ENCODE data around the gene BCAS1.

Gene BCAS1

DNA sequence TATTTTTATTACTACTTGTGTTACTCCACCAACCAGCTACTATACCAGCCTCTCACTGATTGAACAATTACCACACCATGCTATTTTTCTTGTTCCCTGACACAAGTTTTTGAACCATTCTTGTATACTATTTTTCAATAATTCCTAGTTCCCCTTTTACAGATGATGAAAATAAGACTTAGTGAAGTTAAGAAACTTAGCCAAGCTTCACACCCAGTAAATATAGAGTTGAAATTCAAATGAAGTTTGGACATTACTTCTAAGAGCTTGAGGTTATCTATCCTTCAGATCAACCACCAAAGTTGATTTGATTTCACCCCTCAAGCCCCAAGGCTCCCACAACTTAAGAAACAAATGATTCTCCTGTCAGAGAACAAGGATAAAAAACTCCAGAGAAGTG is 13.1 kb upstream of the BCAS1 start:
- H3K4me3 ChIP-seq (ENCODE audit: low read depth, low read length), result no peak overlapping the region
- DNase-seq (ENCODE audit: low read depth), result no peak

DNA sequence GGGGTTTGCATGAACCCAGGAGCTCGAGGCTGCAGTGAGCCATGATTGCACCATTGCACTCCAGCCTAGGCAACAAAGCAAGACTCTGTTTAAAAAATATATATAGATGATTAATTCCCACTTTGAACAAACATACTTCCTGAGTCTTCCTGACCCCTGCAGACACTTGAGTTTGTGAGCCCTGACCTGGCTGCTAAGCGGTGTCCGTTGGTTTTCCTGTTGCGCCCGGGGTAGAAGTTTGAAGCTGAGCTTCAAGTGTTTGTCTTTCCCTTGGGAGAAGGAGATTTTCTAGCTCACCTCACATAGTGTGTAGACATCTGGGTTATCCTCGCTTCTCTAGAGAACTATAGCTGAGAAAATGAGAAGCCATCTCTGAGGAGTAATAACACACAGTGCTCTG is 11.7 kb upstream of the BCAS1 start:
- DNase-seq (ENCODE audit: low read depth), result no peak
- H3K4me3 ChIP-seq (ENCODE audit: low read depth, low read length), result no peak overlapping the region

- no peak for DNase-seq (ENCODE audit: low read depth)
- no peak overlapping the region for H3K4me3 ChIP-seq (ENCODE audit: low read depth, low read length)
These were observed 9.3 kb upstream of the BCAS1 start for GRCh38 chr20:54079652-54080051.

DNA sequence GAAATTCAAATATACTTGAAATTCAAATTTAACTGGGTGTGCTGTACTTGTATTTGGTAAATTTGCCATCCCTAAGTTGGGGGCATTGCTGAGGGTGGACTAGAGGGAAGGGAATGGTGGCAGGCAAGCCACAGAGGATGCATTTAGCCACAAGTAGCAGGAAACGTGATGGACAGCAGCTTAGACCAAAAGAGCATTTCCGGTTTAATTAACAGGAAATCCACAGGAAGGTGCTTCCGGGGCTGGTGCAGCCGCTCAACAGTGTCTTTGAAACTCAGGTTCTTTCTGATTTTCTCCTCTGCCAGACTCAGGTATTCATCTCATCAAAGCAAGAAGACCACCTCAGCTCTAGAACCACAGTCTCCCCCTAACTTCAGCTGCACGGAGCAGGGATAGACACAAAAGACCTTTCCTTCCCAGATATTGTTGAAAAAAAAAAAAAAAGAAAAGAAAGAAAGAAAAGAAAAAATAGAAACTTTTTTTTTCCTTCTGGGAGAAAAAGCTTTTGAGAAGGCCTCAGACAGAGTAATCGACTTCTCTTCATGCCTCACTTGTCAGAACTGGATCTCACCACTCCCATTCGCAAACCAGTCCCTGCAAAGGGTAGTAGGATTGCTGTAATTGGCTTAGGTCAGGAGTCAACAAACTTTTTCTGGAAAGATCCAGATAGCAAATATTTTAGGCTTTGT is 8.0 kb upstream of the BCAS1 start:
- H3K4me3 ChIP-seq (ENCODE audit: low read depth, low read length), result no peak overlapping the region
- no peak for DNase-seq (ENCODE audit: low read depth)

DNA sequence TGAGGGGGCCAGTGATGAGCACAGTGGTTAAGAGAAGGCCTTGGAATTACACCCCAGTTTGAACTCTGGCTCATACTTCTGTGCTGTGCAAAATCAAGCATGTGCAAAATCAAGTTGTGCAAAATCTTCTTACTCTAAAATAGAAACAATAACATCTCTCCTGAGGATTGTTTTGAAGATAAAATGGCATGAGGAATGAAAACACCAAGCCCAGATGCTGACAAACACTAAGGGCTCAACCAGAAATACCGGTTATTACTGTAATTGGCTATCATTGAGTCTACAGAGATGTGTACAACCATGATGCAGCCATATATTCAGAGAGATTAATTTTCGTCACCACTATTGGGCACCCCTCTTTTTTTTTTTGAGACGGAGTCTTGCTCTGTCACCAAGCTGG is 5.9 kb upstream of the BCAS1 start:
- H3K4me3 ChIP-seq (ENCODE audit: low read depth, low read length), result no peak overlapping the region
- DNase-seq (ENCODE audit: low read depth), result no peak

DNA sequence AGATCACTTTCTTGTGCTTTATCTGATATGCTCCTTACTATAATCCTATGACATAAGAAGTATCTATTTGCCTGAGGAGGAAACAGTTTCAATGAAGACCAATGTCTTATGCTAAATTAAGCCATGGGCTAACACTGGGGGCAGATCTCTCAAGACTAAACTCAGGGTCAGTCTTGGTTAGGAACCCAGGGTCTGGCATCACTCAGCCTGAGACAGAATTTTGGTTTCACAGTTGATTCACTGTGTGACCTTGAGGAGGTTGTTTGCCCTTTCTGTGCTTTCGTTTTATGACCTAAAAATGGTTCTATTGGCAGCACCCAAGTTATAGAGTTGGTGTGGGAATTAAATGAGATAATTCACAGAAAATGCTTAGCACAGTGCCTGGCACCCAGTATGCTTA is 4.9 kb upstream of the BCAS1 start:
- no peak overlapping the region for H3K4me3 ChIP-seq (ENCODE audit: low read depth, low read length)
- DNase-seq (ENCODE audit: low read depth), result no peak

- DNase-seq (ENCODE audit: low read depth), result no peak
- H3K4me3 ChIP-seq (ENCODE audit: low read depth, low read length), result no peak overlapping the region
These were observed 4.1 kb upstream of the BCAS1 start for GRCh38 chr20:54074511-54074910.

DNA sequence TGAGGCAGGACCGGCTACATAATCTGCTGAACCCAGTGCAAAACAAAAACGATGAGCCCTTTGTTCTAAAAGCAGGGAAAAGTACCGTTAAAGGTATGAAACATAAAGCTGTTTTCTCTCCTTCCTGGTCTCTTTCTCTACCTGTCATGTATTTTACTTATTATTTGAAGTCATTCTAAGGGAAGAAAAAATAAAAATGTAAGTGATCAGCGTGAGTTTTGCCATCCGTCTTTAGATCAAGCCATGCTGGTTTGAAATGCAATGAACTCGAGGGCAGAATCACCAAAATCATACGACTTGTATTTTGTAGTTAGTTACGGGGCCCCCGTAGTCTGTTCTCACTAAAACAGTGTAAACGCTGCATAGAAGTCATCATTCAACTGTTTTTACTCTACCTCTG is 2.9 kb upstream of the BCAS1 start:
- H3K4me3 ChIP-seq (ENCODE audit: low read depth, low read length), result no peak overlapping the region
- no peak for DNase-seq (ENCODE audit: low read depth)

DNA sequence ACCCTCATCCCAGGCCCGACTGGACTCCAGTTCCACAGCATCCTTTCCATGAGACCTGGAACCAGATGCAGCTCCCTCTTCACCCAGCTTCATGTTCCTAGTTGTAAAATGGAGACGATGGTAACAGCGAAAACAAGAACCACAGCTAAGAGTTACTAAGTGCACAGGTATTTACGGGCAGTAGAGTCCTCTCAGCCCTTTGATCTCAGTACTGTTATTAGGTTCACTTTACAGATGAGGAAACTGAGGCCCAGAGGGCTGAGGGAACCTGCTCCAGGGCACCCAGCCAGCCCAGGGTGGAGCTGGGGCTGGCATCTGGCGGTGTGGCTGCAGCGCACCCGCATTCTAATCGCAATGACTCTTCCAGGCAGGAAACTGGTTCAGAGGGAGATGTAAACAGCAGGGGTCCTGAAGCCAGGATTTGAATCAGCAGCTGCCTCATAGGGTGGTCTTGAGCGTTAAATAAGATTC is 858 bp downstream of the BCAS1 start:
- DNase-seq (ENCODE audit: low read depth), result no peak
- H3K4me3 ChIP-seq (ENCODE audit: low read depth, low read length), result no peak overlapping the region

GRCh38 chr20:54068966-54069365 is 1.4 kb downstream of the BCAS1 start:
- DNase-seq (ENCODE audit: low read depth), result no peak
- no peak overlapping the region for H3K4me3 ChIP-seq (ENCODE audit: low read depth, low read length)

- DNase-seq (ENCODE audit: low read depth), result no peak
- H3K4me3 ChIP-seq (ENCODE audit: low read depth, low read length), result no peak overlapping the region
These were observed 1.9 kb downstream of the BCAS1 start for GRCh38 chr20:54068495-54068894.

- DNase-seq (ENCODE audit: low read depth), result no peak
- no peak overlapping the region for H3K4me3 ChIP-seq (ENCODE audit: low read depth, low read length)
These were observed 2.7 kb downstream of the BCAS1 start for GRCh38 chr20:54067606-54068174.

- H3K4me3 ChIP-seq (ENCODE audit: low read depth, low read length), result no peak overlapping the region
These were observed 4.8 kb downstream of the BCAS1 start for GRCh38 chr20:54065601-54066038.

DNA sequence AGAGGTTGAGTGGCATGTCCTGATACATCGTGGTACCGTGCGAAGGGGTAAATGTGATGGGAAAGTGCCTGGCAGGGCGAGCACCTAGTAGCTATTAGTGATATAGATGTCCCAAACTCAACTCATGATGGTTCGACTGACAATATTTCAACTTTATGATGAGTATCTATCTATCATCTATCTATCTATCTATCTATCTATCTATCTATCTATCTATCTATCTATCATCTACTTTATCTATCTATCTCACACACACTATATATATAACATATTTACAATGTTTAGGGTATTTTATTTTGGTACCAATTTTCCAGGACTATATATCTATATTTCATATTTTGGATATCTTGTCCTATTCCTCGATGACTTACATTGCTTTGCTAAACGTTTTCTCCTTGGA is 5.5 kb downstream of the BCAS1 start:
- DNase-seq (ENCODE audit: low read depth), result no peak
- H3K4me3 ChIP-seq (ENCODE audit: low read depth, low read length), result no peak overlapping the region

More at GRCh38 chr20:54065601-54066038, 4.8 kb downstream of the BCAS1 start:
- DNase-seq (ENCODE audit: low read depth), result no peak

GRCh38 chr20:54063992-54064676 is 6.3 kb downstream of the BCAS1 start:
- H3K4me3 ChIP-seq (ENCODE audit: low read depth, low read length), result no peak overlapping the region
- DNase-seq (ENCODE audit: low read depth), result no peak

DNA sequence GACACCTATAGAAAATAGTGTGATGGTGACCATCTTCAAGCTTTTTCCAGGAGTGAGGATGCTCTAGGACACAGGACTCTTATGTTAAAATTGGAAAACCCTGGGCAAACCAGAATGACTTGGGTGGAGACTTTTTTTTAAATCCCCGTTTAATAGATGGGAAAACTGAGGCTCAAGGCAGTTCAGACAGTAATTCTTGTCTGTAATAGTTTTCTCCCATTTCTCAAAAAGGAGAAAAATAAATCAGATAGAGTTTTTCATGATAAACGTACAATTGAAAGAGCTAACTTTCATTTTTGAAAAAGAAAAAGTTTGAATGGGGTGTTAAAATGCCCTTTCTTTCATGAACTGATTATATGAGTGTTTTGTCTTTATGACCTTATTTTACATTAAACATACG is 6.8 kb downstream of the BCAS1 start:
- no peak overlapping the region for H3K4me3 ChIP-seq (ENCODE audit: low read depth, low read length)
- DNase-seq (ENCODE audit: low read depth), result no peak

DNA sequence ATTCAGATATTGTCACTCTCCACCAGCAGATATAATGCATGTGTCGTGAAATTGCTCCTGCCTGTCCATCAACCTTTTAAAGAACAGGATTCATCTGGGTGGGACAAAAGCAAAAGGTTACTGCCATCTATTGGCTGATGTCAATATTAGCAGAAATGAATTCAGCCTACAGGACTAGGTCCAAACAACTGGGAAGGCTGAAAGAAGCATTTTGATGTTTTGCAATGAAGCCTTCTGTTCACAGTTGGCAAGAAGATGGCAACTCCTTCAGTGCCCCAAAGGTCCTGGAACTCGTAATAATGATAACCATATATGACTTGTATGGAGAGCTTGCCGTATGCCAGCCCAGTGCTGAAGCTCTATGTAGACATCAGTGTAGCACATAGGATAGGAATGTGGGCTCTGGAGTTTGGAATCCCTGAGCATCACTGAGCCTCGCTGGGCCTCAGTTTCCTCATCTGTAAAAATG is 7.5 kb downstream of the BCAS1 start:
- no peak overlapping the region for H3K4me3 ChIP-seq (ENCODE audit: low read depth, low read length)
- DNase-seq (ENCODE audit: low read depth), result no peak

GRCh38 chr20:54061101-54061881 is 9.1 kb downstream of the BCAS1 start:
- DNase-seq (ENCODE audit: low read depth), result peak; percentile 25
- H3K4me3 ChIP-seq (ENCODE audit: low read depth, low read length), result no peak overlapping the region

DNA sequence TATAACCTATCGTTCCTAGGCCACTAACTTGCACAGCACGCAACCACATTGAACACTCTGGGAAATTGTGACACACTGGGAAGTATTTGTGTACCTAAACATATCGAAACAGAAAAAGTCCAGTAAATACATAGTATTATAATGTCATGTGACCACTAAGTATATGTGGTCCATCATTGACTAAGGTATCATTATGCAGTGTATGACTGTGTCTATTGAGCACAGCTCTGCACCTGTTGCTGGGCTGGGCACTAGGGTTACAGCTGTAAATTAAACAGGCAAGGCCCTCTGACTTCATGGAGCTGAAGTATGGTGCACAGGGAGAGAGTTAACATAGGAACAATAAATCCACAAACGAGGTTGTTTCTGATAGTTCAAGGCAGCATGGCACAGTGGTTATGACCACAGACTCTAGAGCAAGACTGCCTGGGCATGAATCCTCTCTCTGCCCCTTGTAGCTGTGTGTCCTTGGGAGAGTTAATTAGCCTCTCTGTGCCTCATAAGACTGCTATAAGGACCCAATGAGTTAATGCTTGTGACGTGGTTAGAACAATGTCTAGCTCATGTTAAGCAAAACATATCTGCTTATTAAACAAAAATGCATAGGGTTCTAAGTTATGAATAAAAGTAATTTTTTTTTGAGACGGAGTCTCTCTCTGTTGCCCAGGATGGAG is 10.6 kb downstream of the BCAS1 start:
- no peak for DNase-seq (ENCODE audit: low read depth)
- no peak overlapping the region for H3K4me3 ChIP-seq (ENCODE audit: low read depth, low read length)
